GM23338 (cell line): ENCODE results near the gene IL1RN. TPM values are rescaled to one million over a fixed set of nuclear protein-coding genes. Genes with fewer than 3 reads are reported as not detected.
A peak's percentile ranks its signal among the peaks of the same experiment; 100 is the strongest.

Experiments
- ATAC-seq: fragments of 200-7000 bp; cut with Tn5 transposase; 3 replicates; pipeline ENCODE4 v1.9.1; 2020
- DNase-seq: peaks from one replicate; pipeline ENCODE4 v3.0.0-alpha.2; 2015; ENCODE audit warnings: low spot score
- H2AFZ ChIP-seq: fragments of 200-600 bp; sonication (generic); 2 replicates; pipeline ENCODE4 v1.8.0; 2016; ENCODE audit warnings: antibody characterized with exemption, mild to moderate bottlenecking, moderate library complexity
- H3F3A ChIP-seq: fragments of 200-600 bp; sonication (generic); replicated peaks from 2 replicates; pipeline ENCODE4 v1.8.0; 2017; ENCODE audit warnings: antibody characterized with exemption, mixed run types, low read depth
- H3K27ac ChIP-seq: fragments of 200-600 bp; sonication (generic); 2 replicates; pipeline ENCODE4 v1.6.1; 2016; ENCODE audit warnings: low read depth
- H3K27me3 ChIP-seq: fragments of 200-600 bp; sonication (generic); 2 replicates; pipeline ENCODE4 v1.8.0; 2016; ENCODE audit warnings: mild to moderate bottlenecking, mixed run types, moderate library complexity; ENCODE audit not compliant: insufficient read depth
- H3K36me3 ChIP-seq: fragments of 200-600 bp; sonication (generic); 2 replicates; pipeline ENCODE4 v1.8.0; 2016; ENCODE audit warnings: mild to moderate bottlenecking; ENCODE audit not compliant: insufficient read depth
- H3K4me1 ChIP-seq: fragments of 200-600 bp; sonication (generic); 2 replicates; pipeline ENCODE4 v1.8.0; 2016; ENCODE audit warnings: mild to moderate bottlenecking, moderate library complexity; ENCODE audit not compliant: insufficient read depth
- H3K4me2 ChIP-seq: fragments of 200-600 bp; sonication (generic); 2 replicates; pipeline ENCODE4 v1.7.1; 2017; ENCODE audit warnings: mixed run types
- H3K4me3 ChIP-seq: fragments of 200-600 bp; sonication (generic); 2 replicates; pipeline ENCODE4 v1.6.1; 2016; ENCODE audit warnings: mixed run types
- H3K79me2 ChIP-seq: fragments of 200-600 bp; sonication (generic); replicated peaks from 2 replicates; pipeline ENCODE4 v1.8.0; 2017; ENCODE audit warnings: mild to moderate bottlenecking; ENCODE audit not compliant: insufficient read depth
- H3K9me2 ChIP-seq: fragments of 200-600 bp; sonication (generic); 2 replicates; pipeline ENCODE4 v1.8.0; 2017; ENCODE audit not compliant: insufficient read depth
- H4K20me1 ChIP-seq: fragments of 200-600 bp; sonication (generic); replicated peaks from 2 replicates; pipeline ENCODE4 v1.8.0; 2017; ENCODE audit warnings: mild to moderate bottlenecking; ENCODE audit not compliant: insufficient read depth
- H3K27ac Mint-ChIP-seq: 2 replicates; pipeline ENCODE4 v1.8.0; 2020; ENCODE audit warnings: inconsistent platforms, mild to moderate bottlenecking, moderate library complexity, mixed read lengths
- H3K27me3 Mint-ChIP-seq: 3 replicates; pipeline ENCODE4 v1.8.0; 2022; ENCODE audit warnings: low read depth, mild to moderate bottlenecking, moderate library complexity, mixed read lengths, inconsistent platforms; ENCODE audit not compliant: insufficient read depth, poor library complexity
- H3K36me3 Mint-ChIP-seq: 3 replicates; pipeline ENCODE4 v1.8.0; 2021; ENCODE audit warnings: low read depth, mild to moderate bottlenecking, inconsistent platforms, moderate library complexity, mixed read lengths
- H3K4me1 Mint-ChIP-seq: 3 replicates; pipeline ENCODE4 v1.8.0; 2020; ENCODE audit warnings: mild to moderate bottlenecking, inconsistent platforms, mixed read lengths
- H3K4me3 Mint-ChIP-seq: 3 replicates; pipeline ENCODE4 v1.8.0; 2021; ENCODE audit warnings: moderate library complexity, mild to moderate bottlenecking, inconsistent platforms, mixed read lengths
- H3K9me3 Mint-ChIP-seq: 3 replicates; pipeline ENCODE4 v1.8.0; 2020; ENCODE audit warnings: moderate library complexity, mild to moderate bottlenecking, inconsistent platforms, mixed read lengths
- CREB1 ChIP-seq: fragments of 250-450 bp; sonication (Bioruptor Pico); IDR thresholded peaks from 2 replicates; pipeline ENCODE4 v1.5.0; 2020; ENCODE audit warnings: low read depth, mild to moderate bottlenecking, moderate library complexity
- CTCF ChIP-seq, 2 experiments: fragments of 200-600 bp in 1 of 2; sonication (generic) in 1 of 2; conservative IDR thresholded peaks; 2 replicates each; pipeline versions ENCODE4 v1.5.1 to v1.6.1; 2016 to 2017; ENCODE audit warnings: antibody characterized with exemption in 2 of 2, low read depth in 2 of 2, mild to moderate bottlenecking in 2 of 2, moderate library complexity in 1 of 2
- EZH2 ChIP-seq: fragments of 200-600 bp; sonication (generic); IDR thresholded peaks from one replicate; pipeline ENCODE4 v1.8.0; 2017; ENCODE audit warnings: antibody characterized with exemption, mild to moderate bottlenecking, low read depth; ENCODE audit not compliant: unreplicated experiment
- EZH2phosphoT487 ChIP-seq: fragments of 200-600 bp; sonication (generic); IDR thresholded peaks from one replicate; pipeline ENCODE4 v1.8.1; 2018; ENCODE audit warnings: antibody characterized with exemption; ENCODE audit not compliant: unreplicated experiment
- POLR2AphosphoS5 ChIP-seq: IDR thresholded peaks from 2 replicates; pipeline ENCODE4 v1.6.1; 2016; ENCODE audit warnings: antibody characterized with exemption, low read depth
- REST ChIP-seq: IDR thresholded peaks from one replicate; pipeline ENCODE4 v1.6.1; 2018; ENCODE audit warnings: antibody characterized with exemption; ENCODE audit not compliant: unreplicated experiment
- ZNF114 ChIP-seq: fragments of 250-450 bp; sonication (Bioruptor Pico); IDR thresholded peaks from 2 replicates; pipeline ENCODE4 v1.5.0; 2020; ENCODE audit warnings: mild to moderate bottlenecking, moderate library complexity
- ZNF331 ChIP-seq: fragments of 250-450 bp; sonication (Bioruptor Pico); IDR thresholded peaks from 2 replicates; pipeline ENCODE4 v1.5.0; 2020; ENCODE audit warnings: low read depth, mild to moderate bottlenecking, moderate library complexity
- polyA plus RNA-seq: library from polyadenylated mRNA; unstranded; fragments of >200 nt; fragmentation: Nextera tagmentation; extraction: Ambion mirVana; gene quantifications from 2 replicates; pipeline ENCODE4 v1.2.1, GENCODE V29; 2016
- total RNA-seq: library from RNA; depleted of rRNA; stranded (reverse); fragments of >200 nt; shearing (Covaris generic); gene quantifications from 2 replicates; pipeline ENCODE4 v1.2.3, GENCODE V29; 2014

The IL1RN gene
- total and polyA plus RNA-seq, 2 experiments from 2014 or later: not detected

- H3K27me3 Mint-ChIP-seq: no peaks in the 10 kb centered on the region
- Histone ChIP-seq H3K27me3 (no peaks in the 10 kb centered on the region), H3K4me3 (no peak overlapping the region), H3K79me2 (no peaks in the 10 kb centered on the region), H2AFZ (no peak overlapping the region), H3K36me3 (no peaks in the 10 kb centered on the region), H4K20me1 (no peaks in the 10 kb centered on the region), H3K4me1 (no peaks in the 10 kb centered on the region), H3K4me2 (no peak overlapping the region), H3K9me2 (no peaks in the 10 kb centered on the region), H3K27ac (no peak overlapping the region), H3F3A (no peaks in the 10 kb centered on the region)
- no peak overlapping the region for H3K4me3 Mint-ChIP-seq
- H3K4me1 Mint-ChIP-seq: peaks cover 3% of the 10 kb centered on the region; the same call in 2 of the 3 replicates
- no peak for ATAC-seq
- H3K36me3 Mint-ChIP-seq: no peaks in the 10 kb centered on the region
- no peak for TF ChIP-seq REST
- TF ChIP-seq CTCF (conservative IDR thresholded peaks at IDR 0.05; ENCODE audit: low read depth in 2 of 2): peak; percentile 36 to 49
- H3K9me3 Mint-ChIP-seq: no peaks in the 10 kb centered on the region
- no peak overlapping the region for H3K27ac Mint-ChIP-seq
- no peak for DNase-seq
Measured at GRCh38 chr2:113084249-113085000, 43.0 kb upstream of the IL1RN start.

GRCh38 chr2:113085542-113085941, 41.9 kb upstream of the IL1RN start:
- TF ChIP-seq ZNF331: no peak
- TF ChIP-seq POLR2AphosphoS5: no peak
- TF ChIP-seq EZH2: no peak
- TF ChIP-seq CREB1 (CRISPR knock-in tag): no peak
- TF ChIP-seq EZH2phosphoT487: no peak
- no peak for TF ChIP-seq CTCF (conservative IDR thresholded peaks at IDR 0.05; ENCODE audit: low read depth in 2 of 2)
- no peak for TF ChIP-seq ZNF114 (CRISPR knock-in tag)
- Histone ChIP-seq H3K27me3 (no peaks in the 10 kb centered on the region), H3K79me2 (no peaks in the 10 kb centered on the region), H3K36me3 (no peaks in the 10 kb centered on the region), H3K4me2 (no peak overlapping the region), H4K20me1 (no peaks in the 10 kb centered on the region), H3K27ac (no peak overlapping the region), H3K9me2 (no peaks in the 10 kb centered on the region), H3K4me1 (no peaks in the 10 kb centered on the region), H3K4me3 (no peak overlapping the region), H2AFZ (no peak overlapping the region), H3F3A (no peaks in the 10 kb centered on the region)
- no peaks in the 10 kb centered on the region for H3K4me1 Mint-ChIP-seq
- no peaks in the 10 kb centered on the region for H3K27me3 Mint-ChIP-seq
- H3K4me3 Mint-ChIP-seq: no peak overlapping the region
- H3K36me3 Mint-ChIP-seq: no peaks in the 10 kb centered on the region
- DNase-seq (no peak), ATAC-seq (no peak)
- no peaks in the 10 kb centered on the region for H3K9me3 Mint-ChIP-seq
- no peak overlapping the region for H3K27ac Mint-ChIP-seq
